Astrocyte (in vitro differentiated cells and primary cell): ENCODE results near the gene TMEM167B. TPM values are rescaled to one million over a fixed set of nuclear protein-coding genes. Genes with fewer than 3 reads are reported as not detected.
A peak's percentile ranks its signal among the peaks of the same experiment; 100 is the strongest.

ENCODE experiments used
- DNase-seq: peaks from one replicate; pipeline ENCODE4 v3.0.0-alpha.2; 2010; ENCODE audit warnings: low read depth
- FAIRE-seq: peaks from 2 replicates; lab custom pipeline; 2011; peaks lifted over from hg19 to GRCh38; lab: Jason Lieb, UNC
- H2AFZ ChIP-seq: 2 replicates; pipeline ENCODE4 v1.6.0; 2012; ENCODE audit warnings: low read depth, low read length, inconsistent platforms
- H3K27ac ChIP-seq: 2 replicates; pipeline ENCODE4 v1.5.1; 2011; ENCODE audit warnings: low read depth, low read length, inconsistent platforms
- H3K27me3 ChIP-seq: 2 replicates; pipeline ENCODE4 v1.6.0; 2011; ENCODE audit warnings: low read length, inconsistent platforms; ENCODE audit not compliant: insufficient read depth
- H3K36me3 ChIP-seq: 2 replicates; pipeline ENCODE4 v1.5.1; 2011; ENCODE audit warnings: low read length, inconsistent platforms; ENCODE audit not compliant: insufficient read depth
- H3K4me1 ChIP-seq: 2 replicates; pipeline ENCODE4 v1.5.1; 2011; ENCODE audit warnings: low read length, inconsistent platforms; ENCODE audit not compliant: insufficient read depth
- H3K4me2 ChIP-seq: 2 replicates; pipeline ENCODE4 v1.6.0; 2012; ENCODE audit warnings: low read length, inconsistent platforms
- H3K4me3 ChIP-seq: 2 replicates; pipeline ENCODE4 v1.5.1; 2011; ENCODE audit warnings: low read depth, mild to moderate bottlenecking, low read length, inconsistent platforms; ENCODE audit not compliant: insufficient read depth
- H3K79me2 ChIP-seq: 2 replicates; pipeline ENCODE4 v1.6.0; 2012; ENCODE audit warnings: mild to moderate bottlenecking, low read length, inconsistent platforms; ENCODE audit not compliant: insufficient read depth
- H3K9ac ChIP-seq: 2 replicates; pipeline ENCODE4 v1.6.0; 2012; ENCODE audit warnings: mild to moderate bottlenecking, low read length, inconsistent platforms
- H3K9me3 ChIP-seq: 2 replicates; pipeline ENCODE4 v1.5.1; 2012; ENCODE audit warnings: low read depth, mild to moderate bottlenecking, low read length, inconsistent platforms; ENCODE audit not compliant: insufficient read depth
- H4K20me1 ChIP-seq: 2 replicates; pipeline ENCODE4 v1.6.0; 2012; ENCODE audit warnings: low read length, inconsistent platforms; ENCODE audit not compliant: insufficient read depth
- H3K27ac Mint-ChIP-seq: one replicate; pipeline ENCODE4 v1.8.0; 2021; ENCODE audit warnings: mild to moderate bottlenecking, mixed read lengths; ENCODE audit not compliant: unreplicated experiment
- H3K27me3 Mint-ChIP-seq: one replicate; pipeline ENCODE4 v1.8.0; 2021; ENCODE audit warnings: low read depth, mixed read lengths; ENCODE audit not compliant: unreplicated experiment
- H3K36me3 Mint-ChIP-seq: one replicate; pipeline ENCODE4 v1.8.0; 2021; ENCODE audit warnings: low read depth, mixed read lengths; ENCODE audit not compliant: unreplicated experiment
- H3K4me1 Mint-ChIP-seq: one replicate; pipeline ENCODE4 v1.8.0; 2021; ENCODE audit warnings: low read depth, mixed read lengths; ENCODE audit not compliant: unreplicated experiment
- H3K4me3 Mint-ChIP-seq: one replicate; pipeline ENCODE4 v1.8.0; 2021; ENCODE audit warnings: mild to moderate bottlenecking, moderate library complexity, mixed read lengths; ENCODE audit not compliant: unreplicated experiment
- H3K9me3 Mint-ChIP-seq: one replicate; pipeline ENCODE4 v1.8.0; 2021; ENCODE audit warnings: mild to moderate bottlenecking, mixed read lengths; ENCODE audit not compliant: unreplicated experiment
- EZH2 ChIP-seq: IDR thresholded peaks from 2 replicates; pipeline ENCODE4 v1.6.1; 2012; ENCODE audit warnings: mild to moderate bottlenecking, low read length, inconsistent platforms; ENCODE audit not compliant: insufficient read depth
- total RNA-seq: library from RNA; stranded (reverse); gene quantifications from 2 replicates; pipeline ENCODE4 v1.2.1, GENCODE V29; 2021
- TF ChIP-seq, protein P1 (sequence below): IDR thresholded peaks from 2 replicates; pipeline ENCODE4 v1.5.1; 2011; ENCODE audit warnings: low read depth, mild to moderate bottlenecking, inconsistent platforms, low read length, moderate library complexity; ENCODE audit not compliant: insufficient read depth

The TMEM167B gene
- total RNA-seq, 1 donor from 2014 or later, result 31.9 TPM

GRCh38 chr1:109104364-109105151 is 14.0 kb downstream of the TMEM167B start:
- H4K20me1 ChIP-seq, result peaks cover 20% of the 10 kb centered on the region
- H3K27ac ChIP-seq, result no peak overlapping the region
- H2AFZ ChIP-seq, result no peak overlapping the region
- no peak for TF ChIP-seq EZH2
- TF ChIP-seq, protein P1, sequence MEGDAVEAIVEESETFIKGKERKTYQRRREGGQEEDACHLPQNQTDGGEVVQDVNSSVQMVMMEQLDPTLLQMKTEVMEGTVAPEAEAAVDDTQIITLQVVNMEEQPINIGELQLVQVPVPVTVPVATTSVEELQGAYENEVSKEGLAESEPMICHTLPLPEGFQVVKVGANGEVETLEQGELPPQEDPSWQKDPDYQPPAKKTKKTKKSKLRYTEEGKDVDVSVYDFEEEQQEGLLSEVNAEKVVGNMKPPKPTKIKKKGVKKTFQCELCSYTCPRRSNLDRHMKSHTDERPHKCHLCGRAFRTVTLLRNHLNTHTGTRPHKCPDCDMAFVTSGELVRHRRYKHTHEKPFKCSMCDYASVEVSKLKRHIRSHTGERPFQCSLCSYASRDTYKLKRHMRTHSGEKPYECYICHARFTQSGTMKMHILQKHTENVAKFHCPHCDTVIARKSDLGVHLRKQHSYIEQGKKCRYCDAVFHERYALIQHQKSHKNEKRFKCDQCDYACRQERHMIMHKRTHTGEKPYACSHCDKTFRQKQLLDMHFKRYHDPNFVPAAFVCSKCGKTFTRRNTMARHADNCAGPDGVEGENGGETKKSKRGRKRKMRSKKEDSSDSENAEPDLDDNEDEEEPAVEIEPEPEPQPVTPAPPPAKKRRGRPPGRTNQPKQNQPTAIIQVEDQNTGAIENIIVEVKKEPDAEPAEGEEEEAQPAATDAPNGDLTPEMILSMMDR, result no peak
- Mint-ChIP-seq H3K27me3 (peaks cover 6% of the 10 kb centered on the region), H3K9me3 (no peaks in the 10 kb centered on the region), H3K36me3 (peaks cover 6% of the 10 kb centered on the region), H3K4me3 (no peak overlapping the region), H3K4me1 (peaks cover 3% of the 10 kb centered on the region), H3K27ac (peak overlapping the region; percentile 34)
- H3K27me3 ChIP-seq, result no peaks in the 10 kb centered on the region
- H3K4me2 ChIP-seq, result no peak overlapping the region
- H3K4me3 ChIP-seq, result no peak overlapping the region
- H3K36me3 ChIP-seq, result peaks cover 3% of the 10 kb centered on the region
- FAIRE-seq (no peak), DNase-seq (no peak)
- no peak overlapping the region for H3K9ac ChIP-seq
- peaks cover 21% of the 10 kb centered on the region for H3K79me2 ChIP-seq
- peaks cover 2% of the 10 kb centered on the region for H3K4me1 ChIP-seq
- no peaks in the 10 kb centered on the region for H3K9me3 ChIP-seq

DNA sequence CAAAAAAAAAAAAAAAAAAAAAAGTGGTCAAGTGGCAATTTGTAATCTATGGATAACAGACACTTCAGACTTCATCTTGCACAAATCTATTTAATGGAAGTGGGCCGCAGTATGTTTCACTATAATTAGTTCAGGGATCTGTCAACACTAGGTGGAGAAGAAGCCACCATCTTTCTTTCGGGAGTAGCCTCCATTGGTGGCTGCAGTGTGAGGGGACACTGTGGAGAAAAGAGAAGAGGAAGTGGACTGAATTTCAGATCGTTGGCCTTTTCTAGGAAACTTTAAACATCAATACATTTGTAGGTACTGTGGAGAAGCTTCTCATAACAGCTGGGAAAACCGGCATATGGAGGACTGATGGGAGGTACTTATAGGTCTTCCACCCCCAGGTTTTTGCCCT is 15.3 kb downstream of the TMEM167B start:
- Mint-ChIP-seq H3K4me3 (no peak overlapping the region), H3K27me3 (peaks cover 17% of the 10 kb centered on the region), H3K27ac (peak overlapping the region; percentile 34), H3K36me3 (peaks cover 4% of the 10 kb centered on the region), H3K9me3 (no peaks in the 10 kb centered on the region), H3K4me1 (peaks cover 3% of the 10 kb centered on the region)
- Histone ChIP-seq H3K4me2 (no peak overlapping the region), H3K4me1 (no peaks in the 10 kb centered on the region), H3K9me3 (no peaks in the 10 kb centered on the region), H3K79me2 (peaks cover 11% of the 10 kb centered on the region), H3K36me3 (peaks cover 3% of the 10 kb centered on the region), H3K4me3 (no peak overlapping the region), H3K27ac (no peak overlapping the region), H2AFZ (no peak overlapping the region), H4K20me1 (peaks cover 15% of the 10 kb centered on the region), H3K9ac (no peak overlapping the region), H3K27me3 (peaks cover 5% of the 10 kb centered on the region)
- FAIRE-seq, result no peak
- DNase-seq, result no peak
- no peak for TF ChIP-seq EZH2
- TF ChIP-seq, protein P1, result no peak

- no peak overlapping the region for H2AFZ ChIP-seq
- H3K27me3 ChIP-seq, result peaks cover 11% of the 10 kb centered on the region
- peaks cover 1% of the 10 kb centered on the region for H3K9me3 Mint-ChIP-seq
- H3K27ac ChIP-seq, result no peak overlapping the region
- H3K9ac ChIP-seq, result no peak overlapping the region
- FAIRE-seq (no peak), DNase-seq (no peak)
- H3K79me2 ChIP-seq, result no peaks in the 10 kb centered on the region
- H3K36me3 Mint-ChIP-seq, result peaks cover 4% of the 10 kb centered on the region
- H3K9me3 ChIP-seq, result no peaks in the 10 kb centered on the region
- peaks cover 6% of the 10 kb centered on the region for H4K20me1 ChIP-seq
- H3K4me1 ChIP-seq, result peaks cover 4% of the 10 kb centered on the region
- H3K4me3 Mint-ChIP-seq, result no peak overlapping the region
- H3K4me3 ChIP-seq, result no peak overlapping the region
- no peak overlapping the region for H3K4me2 ChIP-seq
- no peak overlapping the region for H3K27ac Mint-ChIP-seq
- TF ChIP-seq EZH2, result no peak
- TF ChIP-seq, protein P1, result no peak
- peaks cover 3% of the 10 kb centered on the region for H3K36me3 ChIP-seq
- H3K27me3 Mint-ChIP-seq, result peaks cover 26% of the 10 kb centered on the region
- H3K4me1 Mint-ChIP-seq, result no peaks in the 10 kb centered on the region
Observed at GRCh38 chr1:109107785-109108184, 17.2 kb downstream of the TMEM167B start.
